Transverse colon (tissue), 4 donors: ENCODE data around the gene IL15. TPM values are rescaled to one million over a fixed set of nuclear protein-coding genes. Genes with fewer than 3 reads are reported as not detected.

Experiments used
- DNase-seq: peaks from one replicate; pipeline ENCODE4 v3.0.0-alpha.2; 2019
- H3K27ac ChIP-seq, 4 donors: fragments of 200-600 bp; sonication (generic); 2 replicates each; pipeline ENCODE4 v1.5.1; 2016 to 2018; ENCODE audit warnings: inconsistent platforms in 4 of 4
- H3K27me3 ChIP-seq: fragments of 200-600 bp; sonication (generic); 2 replicates; pipeline ENCODE4 v1.5.1; 2017; ENCODE audit warnings: inconsistent platforms
- H3K36me3 ChIP-seq, 4 donors: fragments of 200-600 bp; sonication (generic); 2 replicates each; pipeline ENCODE4 v1.5.1; 2017 to 2019; ENCODE audit warnings: inconsistent platforms in 4 of 4
- H3K4me1 ChIP-seq, 4 donors: fragments of 200-600 bp; sonication (generic); 2 replicates each; pipeline ENCODE4 v1.5.1; 2017 to 2020; ENCODE audit warnings: inconsistent platforms in 4 of 4
- H3K4me3 ChIP-seq, 4 donors: fragments of 200-600 bp; sonication (generic); 1 replicate in 1 of 4; 2 replicates in 3 of 4; pipeline versions ENCODE4 v1.5.1 to v1.6.1; 2017 to 2019; ENCODE audit warnings: inconsistent platforms in 4 of 4
- H3K9me3 ChIP-seq, 2 donors: fragments of 200-600 bp; sonication (generic); 2 replicates each; pipeline ENCODE4 v1.5.1; 2017 to 2019; ENCODE audit warnings: inconsistent platforms in 2 of 2
- CTCF ChIP-seq, 5 experiments: fragments of 200-600 bp in 3 of 5; fragments of 450-650 bp in 2 of 5; sonication (generic) in 3 of 5; IDR thresholded peaks; 1 replicate in 2 of 5; 2 replicates in 3 of 5; pipeline ENCODE4 v1.5.1; 2016 to 2017; ENCODE audit warnings: antibody characterized with exemption in 5 of 5, inconsistent platforms in 3 of 5, mild to moderate bottlenecking in 2 of 5, moderate library complexity in 1 of 5
- EP300 ChIP-seq: sonication (generic); formaldehyde crosslinking; IDR thresholded peaks from one replicate; pipeline ENCODE4 v1.6.1; 2017; ENCODE audit warnings: antibody characterized with exemption, low read depth
- POLR2A ChIP-seq: fragments of 450-650 bp; IDR thresholded peaks from one replicate; pipeline ENCODE4 v1.6.1; 2016; ENCODE audit warnings: antibody characterized with exemption, mild to moderate bottlenecking, moderate library complexity
- POLR2AphosphoS5 ChIP-seq, 3 donors: sonication (generic); formaldehyde crosslinking; IDR thresholded peaks; one replicate each; pipeline ENCODE4 v1.6.1; 2016; ENCODE audit warnings: antibody characterized with exemption in 3 of 3
- WGBS, 2 donors: methylation state at CpG; one replicate each; pipeline ENCODE4 v1.1.5; 2018; ENCODE audit warnings: low coverage in 1 of 2; 5-methylcytosine and 5-hydroxymethylcytosine counted together
- in situ Hi-C, 4 donors: fragments of 200-750 bp; cut with MboI; loops; one replicate each; pipeline versions ENCODE4 v1.15.0 to v1.15.1; 2017; ENCODE audit warnings: low sequenced_read_pairs in 3 of 4, low pct_ligation_motif_present in 1 of 4, low pct_unique_long_range_greater_than_20kb in 1 of 4
- intact Hi-C: fragments of 100-400 bp; cut with DNase I; formaldehyde crosslinking; loops from one replicate; pipeline ENCODE4 v1.15.1; 2023; ENCODE audit warnings: low total_unique reads
- total RNA-seq, 4 donors: library from RNA; depleted of rRNA; stranded (reverse); fragments of >200 nt; gene quantifications; one replicate each; pipeline ENCODE4 v1.1.0, GENCODE V29; 2016

IL15 gene
- total RNA-seq, 4 donors from 2014 or later: 0.75 to 14.0 (median 5.2) TPM

- H3K27ac ChIP-seq: no peak overlapping the region
- in situ Hi-C loops (no loop called here), intact Hi-C loops (no loop called here)
- H3K36me3 ChIP-seq: no peaks in the 10 kb centered on the region
- H3K9me3 ChIP-seq: no peaks in the 10 kb centered on the region
- peaks cover 0 to 2% (median 0%) of the 10 kb centered on the region in 4 donors for H3K4me1 ChIP-seq
- H3K27me3 ChIP-seq: no peaks in the 10 kb centered on the region
- H3K4me3 ChIP-seq: no peak overlapping the region
- WGBS, 2 donors: 54% methylated on average over 2 of the region's 2 CpGs; no CpG with 5 or more reads in 1 of the 2 donors
- TF ChIP-seq POLR2AphosphoS5 (IDR thresholded peaks at IDR 0.05) (no peak), EP300 (no peak), POLR2A (no peak), CTCF (IDR thresholded peaks at IDR 0.05) (no peak)
- DNase-seq: no peak
These were observed 55.7 kb downstream of the IL15 start for GRCh38 chr4:141692081-141692480.

GRCh38 chr4:141697116-141697515, 60.7 kb downstream of the IL15 start:
- H3K27ac ChIP-seq: no peak overlapping the region
- H3K4me1 ChIP-seq: no peaks in the 10 kb centered on the region
- no peak overlapping the region for H3K4me3 ChIP-seq
- no peak for DNase-seq
- H3K36me3 ChIP-seq: no peaks in the 10 kb centered on the region
- no peaks in the 10 kb centered on the region for H3K9me3 ChIP-seq
- no peaks in the 10 kb centered on the region for H3K27me3 ChIP-seq
- TF ChIP-seq POLR2A (no peak), CTCF (IDR thresholded peaks at IDR 0.05) (no peak), EP300 (no peak), POLR2AphosphoS5 (IDR thresholded peaks at IDR 0.05) (no peak)
- WGBS, 2 donors: 95 to 100% methylated on average over 2 of the region's 2 CpGs
- intact Hi-C loops (no loop called here), in situ Hi-C loops (no loop called here)

DNA sequence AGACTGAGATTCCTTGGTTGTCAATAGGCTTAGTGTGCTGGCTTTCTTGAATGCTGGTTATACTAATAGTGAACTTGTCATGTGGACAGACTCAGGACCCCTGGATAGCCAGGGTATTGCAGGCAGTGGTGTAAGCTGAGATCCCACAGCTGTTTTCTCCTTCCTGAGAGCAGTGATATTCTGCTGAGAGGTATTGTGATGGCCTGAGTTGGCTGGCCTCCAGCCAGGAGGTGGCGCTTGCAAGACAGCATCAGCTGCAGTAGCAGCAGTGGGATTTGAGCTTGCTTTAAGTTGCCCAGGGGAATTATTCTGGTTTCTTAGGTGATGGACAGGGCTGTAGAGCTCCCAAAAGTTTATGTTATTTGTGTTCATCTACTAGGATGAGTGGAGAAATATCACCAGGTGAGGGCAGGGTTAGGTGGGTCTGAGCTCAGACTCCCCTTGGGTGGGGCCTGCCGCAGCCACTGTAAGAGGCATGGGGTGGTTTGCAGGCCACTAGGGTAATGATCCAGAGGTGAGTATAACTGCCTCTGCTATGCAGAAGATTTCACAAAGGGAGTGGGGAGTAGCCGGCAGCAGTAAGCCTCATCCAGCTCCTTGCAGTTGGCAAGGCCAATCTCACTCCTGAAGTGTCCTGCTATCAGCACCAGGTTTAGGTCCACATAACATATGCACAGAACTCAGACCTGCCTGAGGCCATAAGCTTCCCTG, 66.2 kb downstream of the IL15 start:
- WGBS, 2 donors: 100% methylated on average over 3 of the region's 3 CpGs; no CpG with 5 or more reads in 1 of the 2 donors
- intact Hi-C loops (no loop called here), in situ Hi-C loops (no loop called here)
- no peak overlapping the region for H3K27ac ChIP-seq
- H3K36me3 ChIP-seq: no peaks in the 10 kb centered on the region
- peaks cover 4 to 7% of the 10 kb centered on the region in 2 donors for H3K9me3 ChIP-seq
- no peaks in the 10 kb centered on the region for H3K27me3 ChIP-seq
- H3K4me3 ChIP-seq: no peak overlapping the region
- TF ChIP-seq EP300 (no peak), POLR2AphosphoS5 (IDR thresholded peaks at IDR 0.05) (no peak)
- no peaks in the 10 kb centered on the region for H3K4me1 ChIP-seq
- DNase-seq: no peak

DNA sequence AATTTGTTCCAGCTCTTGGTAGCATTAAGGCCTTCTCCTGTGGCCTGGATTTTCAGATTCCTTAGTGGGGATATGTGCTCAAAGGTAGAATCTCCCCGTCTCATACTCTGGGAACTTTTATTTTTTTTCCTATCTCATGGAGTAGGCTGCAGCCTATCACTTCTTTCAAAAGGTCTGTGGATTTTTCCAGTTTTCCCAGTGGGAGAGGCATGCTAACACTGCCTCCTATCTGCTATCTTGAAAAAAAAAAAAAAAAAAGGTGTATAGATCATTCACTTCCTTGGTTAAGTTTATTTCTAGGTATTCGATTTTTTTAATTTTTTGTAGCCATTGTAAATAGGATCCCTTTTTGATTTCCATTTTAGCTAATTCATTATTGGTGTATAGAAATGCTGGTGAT, 67.1 kb downstream of the IL15 start:
- Histone ChIP-seq H3K4me1 (no peaks in the 10 kb centered on the region), H3K27ac (no peak overlapping the region), H3K27me3 (no peaks in the 10 kb centered on the region), H3K4me3 (no peak overlapping the region), H3K36me3 (no peaks in the 10 kb centered on the region), H3K9me3 (peaks cover 4 to 7% of the 10 kb centered on the region in 2 donors)
- intact Hi-C loops (no loop called here), in situ Hi-C loops (no loop called here)
- DNase-seq: no peak
- TF ChIP-seq POLR2AphosphoS5 (IDR thresholded peaks at IDR 0.05): no peak
- TF ChIP-seq POLR2A: no peak
- no peak for TF ChIP-seq EP300
- peak in 1 of 5 experiments; percentile 15 for TF ChIP-seq CTCF (IDR thresholded peaks at IDR 0.05)
- WGBS, 2 donors: 78 to 83% methylated on average over 2 of the region's 2 CpGs
